ENCODE results near the gene THEMIS.

DNA sequence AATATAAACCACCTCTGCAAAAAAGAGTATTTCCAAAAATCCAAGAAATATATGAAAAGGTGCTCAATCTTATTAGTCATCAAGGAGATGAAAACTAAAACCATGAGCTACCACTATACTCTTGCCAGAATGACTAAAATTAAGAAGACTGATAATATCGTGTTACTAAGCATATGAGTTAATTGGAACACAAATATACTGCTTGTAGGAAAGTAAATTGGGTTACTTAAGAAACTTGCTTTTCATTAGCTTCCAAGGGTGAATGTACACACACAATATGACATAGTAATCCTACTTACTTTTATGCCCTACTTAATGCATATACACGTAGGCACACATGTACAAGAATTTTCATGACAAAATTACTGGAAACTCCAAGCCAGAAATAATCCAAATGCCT is 3.4 kb downstream of the THEMIS start:
- TF ChIP-seq TAF1 (IDR thresholded peaks at IDR 0.05; ENCODE audit: low read depth, low read length) (no peak), POLR2AphosphoS5 (IDR thresholded peaks at IDR 0.05; ENCODE audit: low read depth, low read length) (no peak), POLR2A (IDR thresholded peaks at IDR 0.05; ENCODE audit: low read depth, low read length) (no peak)

Measured in GM12891 (cell line).